ENCODE measurements around the gene DGKB.

The DGKB gene

DNA sequence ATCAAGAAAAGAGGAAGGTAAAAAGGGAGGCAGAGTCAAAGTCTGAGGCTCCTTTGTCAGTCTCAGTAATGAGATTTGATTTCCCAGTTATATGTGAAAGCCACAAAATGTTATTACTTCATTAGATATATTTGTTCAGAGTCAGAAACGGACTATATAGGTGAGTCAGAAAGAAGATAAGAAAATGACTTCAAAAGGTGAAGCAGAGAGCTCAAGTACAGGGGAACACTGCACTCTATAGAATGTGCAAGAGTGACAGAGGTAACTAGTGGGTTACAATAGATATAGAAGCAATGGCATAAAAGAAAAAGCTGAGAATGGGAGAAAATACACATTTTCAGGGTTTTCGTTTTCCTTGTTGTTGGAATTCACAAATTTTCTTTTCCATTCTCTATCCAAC lies 43.3 kb downstream of the DGKB start:
- DNase-seq (ENCODE audit: low read depth in 2 of 2): no peak

DNA sequence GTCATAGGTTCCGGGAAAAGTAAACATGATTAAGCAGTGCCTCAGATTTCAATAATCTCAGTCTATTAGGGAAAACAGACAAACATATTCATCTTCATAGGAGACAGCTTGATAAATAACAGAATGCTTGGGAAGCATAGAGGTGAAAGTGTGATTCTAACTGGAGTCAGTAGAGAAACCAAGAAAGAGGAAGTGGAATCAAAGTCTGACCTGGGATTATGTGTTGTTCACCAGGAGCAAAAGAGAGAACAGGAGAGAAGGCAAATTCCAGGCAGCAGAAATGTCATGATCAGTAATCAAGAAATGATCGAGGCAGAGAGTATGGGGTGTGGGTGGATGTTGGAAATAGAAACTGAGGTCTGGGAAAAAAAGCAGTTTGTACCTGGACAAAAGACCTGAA lies 43.7 kb downstream of the DGKB start:
- DNase-seq (ENCODE audit: low read depth in 2 of 2): no peak

DNA sequence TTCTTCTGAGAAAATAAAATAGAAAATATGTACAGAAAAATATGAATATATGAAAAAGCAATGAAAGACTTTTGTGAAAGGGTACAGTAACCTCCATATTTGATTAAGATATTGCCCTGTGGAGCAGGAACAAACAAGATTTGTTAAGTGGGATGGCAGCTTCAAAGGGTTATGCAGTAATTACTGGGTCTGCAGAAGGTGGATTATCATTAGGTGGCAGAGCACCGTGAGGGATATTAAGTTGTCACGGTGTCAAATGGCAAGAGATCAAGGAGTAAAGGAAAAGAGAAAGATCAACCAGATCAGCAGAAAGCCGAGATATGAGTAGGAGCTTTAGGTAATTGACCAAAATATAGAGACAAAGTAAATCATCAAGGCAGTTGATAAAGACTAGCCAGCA lies 44.1 kb downstream of the DGKB start:
- no peak for DNase-seq (ENCODE audit: low read depth in 2 of 2)

DNA sequence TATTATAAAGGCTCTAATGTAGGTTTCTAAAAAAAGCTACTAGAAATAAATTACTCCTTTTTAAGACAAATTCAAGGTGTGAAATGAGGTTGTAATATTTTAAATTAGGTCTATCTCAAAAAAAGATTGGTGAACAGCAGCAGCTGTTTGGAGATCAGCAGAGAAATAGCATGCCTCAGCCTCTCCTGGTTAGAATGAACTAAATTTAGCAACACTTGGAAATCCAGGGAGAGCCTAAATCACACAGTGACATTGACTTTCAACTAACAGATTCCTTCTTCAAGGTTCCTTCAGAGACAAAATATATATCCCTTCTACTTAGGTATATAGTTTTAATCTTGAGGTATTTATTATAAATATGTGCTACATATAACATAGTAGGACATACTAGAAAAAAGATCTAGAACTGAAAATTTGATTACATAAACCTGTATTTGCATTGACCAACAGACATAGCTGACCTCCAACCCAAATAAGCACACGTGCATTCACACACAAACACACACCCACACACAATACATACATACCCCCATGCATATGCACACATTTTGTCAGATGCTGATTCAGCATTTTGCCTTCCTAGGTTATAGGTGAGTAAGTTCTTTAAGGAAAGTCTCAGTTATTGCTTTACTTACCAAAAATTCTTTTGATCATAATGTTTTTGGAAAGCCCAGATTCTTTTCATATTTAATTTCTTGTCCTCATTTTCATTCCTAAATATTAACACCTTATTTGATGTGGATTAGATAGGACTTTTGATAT lies 47.3 kb downstream of the DGKB start:
- no peak for DNase-seq (ENCODE audit: low read depth in 2 of 2)

DNA sequence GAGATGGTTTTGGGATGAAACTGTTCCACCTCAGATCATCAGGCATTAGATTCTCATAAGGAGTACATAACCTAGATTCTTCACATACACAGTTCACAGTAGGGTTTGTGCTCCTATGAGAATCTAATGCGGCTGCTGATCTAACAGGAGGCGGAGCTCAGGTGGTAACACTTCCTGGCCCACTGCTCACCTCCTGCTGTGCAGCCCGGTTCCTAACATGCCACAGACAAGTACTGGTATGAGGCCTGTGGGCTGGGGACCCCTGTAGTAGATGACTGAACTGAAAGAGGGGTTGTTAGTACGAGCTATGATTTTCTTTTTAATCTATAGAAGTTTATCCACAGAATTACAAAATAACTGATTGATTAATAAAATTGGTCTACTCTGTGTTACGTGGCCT lies 48.1 kb downstream of the DGKB start:
- DNase-seq (ENCODE audit: low read depth in 2 of 2): no peak

DNA sequence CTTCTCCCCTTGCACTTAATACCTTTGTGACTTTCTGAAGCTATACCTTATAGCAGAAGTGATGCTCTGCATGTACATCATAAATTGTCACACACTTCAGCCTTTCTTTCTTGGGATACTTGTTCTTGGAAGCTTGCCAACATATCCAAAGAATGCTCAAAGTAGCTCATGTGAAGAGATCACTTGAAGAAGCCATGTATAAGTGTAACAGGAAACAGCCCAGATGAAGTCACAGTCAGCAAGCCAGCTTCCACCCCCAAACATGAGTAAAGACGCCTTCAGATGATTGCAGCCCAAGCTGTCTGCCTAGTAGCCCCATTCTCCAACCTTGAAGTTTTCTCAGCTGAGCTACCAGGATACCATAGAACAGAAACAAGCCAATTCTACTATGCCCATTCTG lies 50.9 kb downstream of the DGKB start:
- DNase-seq (ENCODE audit: low read depth in 2 of 2): no peak

DNA sequence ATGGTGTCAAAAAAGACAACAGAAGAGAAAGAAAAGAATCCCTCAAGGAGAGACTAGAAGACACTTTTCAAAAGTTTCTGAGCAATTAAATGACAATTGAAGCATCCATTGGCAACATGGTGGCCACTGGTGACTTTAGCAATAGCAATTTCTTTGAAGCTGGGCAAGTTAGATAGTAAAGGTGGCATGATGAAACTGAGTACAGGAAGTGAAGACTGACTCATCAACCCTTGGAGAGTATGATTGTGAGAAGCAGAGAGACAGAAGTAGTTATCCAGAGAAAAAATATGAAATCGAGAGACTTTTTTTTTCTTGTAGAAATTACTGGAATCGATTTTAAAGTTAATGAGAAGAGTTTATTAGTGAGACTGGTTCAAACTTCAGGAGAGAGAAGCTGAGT lies 52.5 kb downstream of the DGKB start:
- no peak for DNase-seq (ENCODE audit: low read depth in 2 of 2)

DNA sequence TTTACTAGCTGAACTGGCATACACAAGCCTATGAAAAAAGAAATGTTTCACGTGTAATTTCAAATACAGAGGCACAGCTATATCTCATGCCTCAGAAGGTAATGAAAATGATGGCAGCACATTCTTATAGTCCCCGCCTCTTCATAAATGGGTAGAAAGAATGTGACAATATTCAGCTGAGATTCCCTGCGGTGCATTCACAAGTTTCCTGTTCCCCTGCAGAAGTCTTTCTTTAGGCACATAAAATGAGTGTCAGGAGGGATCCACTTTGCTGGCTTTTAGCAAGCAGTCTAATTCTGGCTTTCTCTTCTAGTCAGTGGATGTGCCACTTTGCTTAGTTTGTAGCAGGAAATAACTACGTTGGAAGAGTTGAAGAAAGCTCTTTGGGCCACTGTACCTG lies 56.1 kb downstream of the DGKB start:
- DNase-seq (ENCODE audit: low read depth in 2 of 2): no peak

DNA sequence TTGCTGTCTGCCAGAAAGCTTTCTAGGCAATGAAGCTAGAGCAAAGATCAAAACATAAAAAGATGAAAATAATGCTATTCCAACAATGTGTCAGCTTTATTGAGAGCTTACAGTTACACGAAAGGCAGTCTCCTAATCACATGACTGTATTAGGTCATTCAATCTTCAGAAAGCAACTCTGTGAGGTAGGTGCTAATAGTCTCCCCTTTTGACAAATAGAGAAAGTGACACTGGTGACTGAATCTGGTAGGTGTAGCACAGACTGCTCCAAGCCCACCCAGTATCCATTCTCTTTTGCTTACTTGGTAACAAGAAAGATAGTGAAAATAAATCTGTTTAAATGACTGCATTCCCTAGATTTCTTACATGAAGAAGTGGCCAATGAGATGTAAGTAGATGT lies 58.8 kb downstream of the DGKB start:
- no peak for DNase-seq (ENCODE audit: low read depth in 2 of 2)

DNA sequence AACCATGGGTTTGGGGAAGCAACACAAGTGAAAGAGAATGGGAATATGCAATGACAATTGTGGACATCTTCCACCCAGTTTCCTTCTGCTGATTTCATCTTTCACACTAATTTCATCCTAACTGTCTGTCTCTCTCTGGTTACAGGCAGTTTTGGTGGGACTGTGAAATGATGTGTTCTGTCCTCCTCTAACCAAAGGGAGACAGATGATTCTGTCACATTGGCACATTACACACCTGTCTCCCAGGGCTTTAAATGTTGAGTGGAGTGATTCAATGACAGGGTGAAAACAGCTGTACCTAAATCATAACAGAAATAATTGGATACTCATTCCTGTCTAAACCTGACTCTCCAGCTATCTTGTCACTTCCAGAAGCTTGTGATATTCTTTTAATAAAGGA lies 60.0 kb downstream of the DGKB start:
- DNase-seq (ENCODE audit: low read depth in 2 of 2): no peak

DNA sequence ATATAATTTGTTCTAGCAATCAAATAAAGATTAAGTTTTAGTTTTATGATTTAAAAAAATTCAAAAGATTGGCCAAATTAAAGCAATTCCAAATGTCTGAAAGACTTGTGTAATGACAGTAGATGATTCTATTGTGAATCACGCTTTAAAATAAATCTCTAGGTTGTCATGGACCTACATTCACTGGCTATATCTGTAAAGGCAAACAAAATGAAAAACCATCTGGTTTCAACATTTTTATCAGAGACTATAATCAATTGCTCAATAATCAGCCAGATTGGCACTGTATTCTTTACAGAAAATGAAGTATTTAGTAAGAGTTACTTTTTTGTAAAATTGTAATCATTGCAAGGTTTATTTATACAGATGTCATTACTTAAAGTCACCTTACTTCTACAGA lies 60.7 kb downstream of the DGKB start:
- no peak for DNase-seq (ENCODE audit: low read depth in 2 of 2)

DNA sequence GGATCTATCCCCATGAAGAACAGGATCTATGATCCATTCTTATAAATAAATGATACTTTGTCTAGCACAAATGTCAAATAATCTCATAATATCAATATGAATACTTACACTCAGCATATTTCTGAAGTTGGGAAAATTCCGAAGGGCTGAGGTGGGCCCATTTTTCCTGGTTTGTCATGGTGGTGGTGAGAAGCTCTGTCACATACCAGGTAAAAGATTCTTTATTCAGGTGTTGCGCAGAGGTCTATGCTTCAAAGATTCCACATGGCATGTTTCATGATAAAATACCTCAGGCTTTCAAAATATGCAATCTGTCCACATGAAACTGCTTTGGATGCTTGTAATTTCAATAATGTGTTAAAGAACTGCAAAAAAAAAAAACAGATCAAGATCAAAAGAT lies 61.5 kb downstream of the DGKB start:
- no peak for DNase-seq (ENCODE audit: low read depth in 2 of 2)

DNA sequence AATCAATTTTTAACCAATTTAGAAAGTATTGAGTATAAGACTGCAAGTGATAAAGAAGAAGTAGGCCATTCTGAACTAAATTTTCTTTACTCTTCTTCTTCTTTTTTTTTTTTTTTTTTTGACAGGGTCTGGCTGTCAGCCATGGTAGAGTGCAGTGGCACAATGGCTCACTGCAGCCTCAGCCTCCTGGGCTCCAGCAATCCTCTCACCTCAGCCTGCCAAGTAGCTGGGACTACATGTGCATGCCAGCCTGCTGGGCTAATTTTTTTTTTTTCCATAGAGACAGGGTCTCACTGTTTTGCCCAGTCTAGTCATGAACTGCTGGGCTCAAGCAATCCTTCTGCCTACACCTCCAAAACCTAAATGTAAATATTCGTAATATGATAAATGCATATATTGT lies 63.2 kb downstream of the DGKB start:
- no peak for DNase-seq (ENCODE audit: low read depth in 2 of 2)

DNA sequence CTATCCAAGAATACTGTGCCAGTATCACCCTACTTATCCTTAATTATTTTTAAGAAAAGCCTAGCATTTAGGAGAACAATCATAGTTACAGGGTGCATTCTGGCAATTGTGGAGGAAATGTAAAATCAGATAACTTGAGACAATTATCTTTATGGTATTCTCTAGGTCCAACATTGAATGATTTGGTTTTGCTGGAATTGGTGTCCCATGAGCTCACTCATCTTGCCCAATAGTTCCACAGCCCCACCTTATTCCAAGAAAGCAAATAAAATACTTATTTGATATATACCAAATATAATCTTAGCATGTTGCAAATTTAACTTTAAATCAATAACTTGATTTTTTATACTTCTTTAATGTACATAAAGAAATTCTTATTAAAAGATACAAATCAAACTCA lies 65.3 kb downstream of the DGKB start:
- DNase-seq (ENCODE audit: low read depth in 2 of 2): no peak

DNA sequence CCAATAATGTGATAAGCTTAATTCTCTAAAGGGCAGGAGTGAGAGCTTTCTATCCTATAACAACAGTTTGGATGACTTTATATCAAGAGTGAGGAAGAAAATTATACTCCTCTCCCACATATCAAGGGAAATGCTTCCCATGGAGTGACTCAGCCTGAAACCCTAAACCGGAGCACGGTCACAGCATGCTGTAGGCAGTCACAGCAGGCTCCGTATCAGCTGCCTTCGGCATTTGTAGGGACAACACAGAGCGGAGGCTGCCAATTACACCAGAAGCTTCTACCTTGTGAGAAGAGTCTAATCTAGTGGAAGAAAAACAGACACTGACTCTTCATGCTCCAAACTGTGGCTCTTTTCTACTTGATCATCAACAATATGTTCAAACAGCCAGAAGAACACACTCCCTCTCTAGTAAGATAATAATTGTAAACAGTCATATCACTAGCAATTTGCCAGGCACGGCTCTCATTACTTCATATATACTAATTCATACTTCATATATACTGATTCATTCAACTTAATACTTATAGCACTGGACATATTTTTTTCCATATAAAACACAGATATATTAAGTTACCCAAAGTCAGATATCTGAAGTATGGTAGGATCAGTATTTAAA lies 65.9 kb downstream of the DGKB start:
- no peak for DNase-seq (ENCODE audit: low read depth in 2 of 2)

DNA sequence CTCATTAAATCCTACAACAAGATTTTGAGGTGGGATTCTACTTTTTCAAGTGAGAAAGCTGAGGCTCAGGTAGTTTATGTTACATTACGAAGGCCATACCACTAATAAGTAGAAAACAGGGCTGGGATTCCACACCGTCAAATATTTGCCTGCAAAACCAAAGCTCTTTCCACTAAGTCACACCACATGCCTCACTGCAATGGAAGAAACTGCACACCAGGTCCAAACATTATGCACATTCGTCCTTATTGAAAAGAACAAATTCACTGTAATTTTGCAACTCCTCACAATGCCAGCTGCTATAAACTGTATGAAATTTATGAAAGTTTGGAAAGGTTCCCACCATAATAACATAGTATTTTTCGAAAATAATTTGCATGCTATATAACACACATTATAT lies 66.5 kb downstream of the DGKB start:
- no peak for DNase-seq (ENCODE audit: low read depth in 2 of 2)

DNA sequence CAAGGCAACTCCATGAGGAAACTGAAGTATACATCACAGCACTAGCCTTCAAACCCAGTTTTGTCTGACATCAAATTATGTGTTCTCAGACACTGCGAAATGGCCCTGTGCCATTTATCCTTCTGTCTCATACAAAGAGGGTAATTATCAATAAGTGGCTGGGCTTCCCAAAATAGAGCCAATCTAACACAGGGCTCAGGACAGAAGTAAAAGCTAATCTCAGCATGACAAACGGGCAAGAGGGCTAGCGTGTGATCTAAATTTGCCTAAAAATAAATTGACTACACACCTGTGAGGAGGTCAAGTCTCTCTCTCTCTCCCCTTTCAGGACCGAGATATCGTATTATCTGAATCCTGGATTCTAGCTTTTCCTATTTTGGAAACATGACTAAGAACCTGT lies 67.2 kb downstream of the DGKB start:
- DNase-seq (ENCODE audit: low read depth in 2 of 2): no peak

DNA sequence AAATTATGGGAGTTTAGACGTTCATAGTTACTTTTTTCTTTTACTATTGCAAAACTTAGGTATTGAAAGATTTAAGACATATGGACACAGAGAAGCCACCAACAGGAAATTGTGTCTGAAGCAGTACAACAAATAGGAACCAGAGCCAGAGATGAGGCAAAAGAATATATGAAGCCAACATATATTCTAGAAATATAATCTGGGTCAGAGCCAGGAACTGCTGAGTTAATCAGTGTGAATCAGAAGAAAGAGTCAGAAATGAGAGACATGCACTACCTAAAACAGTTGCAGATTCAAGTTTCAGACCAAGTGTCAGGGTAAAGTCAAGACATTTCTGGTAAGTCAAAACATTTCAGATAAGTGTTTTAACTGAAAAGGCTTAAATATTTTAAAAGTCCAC lies 67.7 kb downstream of the DGKB start:
- DNase-seq (ENCODE audit: low read depth in 2 of 2): no peak

DNA sequence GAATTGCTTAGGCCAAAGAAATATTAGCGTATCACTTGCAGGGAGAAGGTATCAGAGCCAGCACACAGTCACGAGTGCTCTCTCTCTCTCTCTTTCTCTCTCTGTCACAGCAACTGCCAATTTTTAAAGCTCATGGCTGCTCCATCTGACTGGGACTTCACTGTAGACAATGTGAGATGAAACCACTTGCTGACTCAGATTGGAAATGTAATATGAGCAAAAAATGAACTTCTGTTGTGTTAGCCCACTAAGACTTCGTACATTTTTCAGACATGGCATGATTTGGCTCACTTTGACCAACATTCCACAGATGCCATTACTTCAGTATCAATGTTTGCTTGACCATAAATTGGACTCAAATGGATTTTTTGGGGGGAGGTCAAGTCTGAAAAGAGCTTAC lies 68.1 kb downstream of the DGKB start:
- DNase-seq (ENCODE audit: low read depth in 2 of 2): no peak

DNA sequence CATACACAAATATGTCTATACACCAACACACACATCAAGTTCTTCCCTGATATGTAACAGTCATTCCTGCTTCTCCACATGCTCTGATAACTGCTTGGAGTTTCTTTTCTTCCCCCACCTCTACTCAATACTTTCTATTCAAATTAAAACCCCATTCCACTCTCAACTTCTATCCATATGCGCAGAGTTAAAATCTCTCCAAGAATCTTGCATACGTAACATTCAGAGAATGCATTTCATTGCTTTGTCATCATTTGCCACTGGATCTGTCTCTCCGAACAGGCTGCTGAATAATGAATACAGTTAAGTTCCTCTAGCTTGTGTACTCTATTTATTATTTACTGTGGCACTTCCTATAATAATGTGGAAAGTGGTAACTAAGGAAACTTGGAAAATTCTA lies 68.8 kb downstream of the DGKB start:
- no peak for DNase-seq (ENCODE audit: low read depth in 2 of 2)

DNA sequence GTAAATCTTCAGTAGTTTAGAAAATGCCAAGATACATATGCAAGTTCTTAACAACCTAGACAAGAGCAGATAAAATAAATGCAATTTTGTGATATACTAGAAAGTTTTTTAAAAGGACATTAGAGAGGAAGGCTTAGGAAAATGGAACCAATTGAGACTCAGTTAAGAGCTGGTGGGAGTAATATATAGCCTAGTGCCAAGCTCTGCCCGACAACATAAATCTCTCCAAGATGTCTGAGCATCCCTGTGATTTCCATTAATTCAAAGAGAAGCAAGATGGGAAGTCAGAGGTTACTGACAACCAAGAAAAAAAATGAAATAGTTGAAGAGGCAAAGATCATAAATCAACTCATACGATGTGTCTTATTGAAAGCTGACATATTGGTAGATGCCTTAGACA lies 74.5 kb downstream of the DGKB start:
- no peak for DNase-seq (ENCODE audit: low read depth in 2 of 2)

DNA sequence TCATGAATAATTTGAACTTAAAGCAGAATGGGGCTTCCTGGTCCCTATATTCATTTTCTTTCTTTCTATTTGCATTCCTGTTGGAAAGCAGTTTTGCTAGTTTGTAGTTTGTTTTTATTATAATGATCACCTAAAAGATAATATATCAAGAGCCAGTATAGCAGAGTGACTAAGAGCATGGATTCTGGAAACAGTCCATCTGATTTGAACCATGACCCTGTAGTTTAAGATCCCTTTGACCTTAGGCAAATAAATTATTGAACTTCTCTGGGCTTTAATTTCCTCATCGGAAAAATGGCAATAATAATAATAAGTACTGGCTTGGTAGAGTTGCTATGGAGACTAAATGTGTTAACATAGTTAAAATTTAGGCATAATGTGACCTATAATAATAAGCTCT lies 76.1 kb downstream of the DGKB start:
- no peak for DNase-seq (ENCODE audit: low read depth in 2 of 2)

DNA sequence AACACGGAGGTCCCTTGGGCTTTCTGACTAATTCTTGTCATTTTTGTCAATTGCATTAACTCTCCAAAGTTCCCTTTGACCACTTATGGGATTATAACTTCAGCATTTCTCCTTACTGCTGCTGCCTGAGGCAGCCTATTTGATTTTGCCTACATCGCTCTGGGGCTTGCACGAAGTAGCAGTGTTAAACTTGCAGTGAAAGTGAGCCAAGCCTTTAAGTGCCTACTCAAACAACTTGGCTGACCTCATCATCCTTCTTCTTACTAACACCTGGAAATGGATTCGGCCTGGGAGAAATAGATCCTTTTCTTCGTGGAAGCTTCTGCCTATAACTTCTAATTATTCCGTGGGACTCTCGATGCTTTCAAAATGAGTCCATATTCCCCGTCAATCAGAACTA lies 76.6 kb downstream of the DGKB start:
- no peak for DNase-seq (ENCODE audit: low read depth in 2 of 2)

DNA sequence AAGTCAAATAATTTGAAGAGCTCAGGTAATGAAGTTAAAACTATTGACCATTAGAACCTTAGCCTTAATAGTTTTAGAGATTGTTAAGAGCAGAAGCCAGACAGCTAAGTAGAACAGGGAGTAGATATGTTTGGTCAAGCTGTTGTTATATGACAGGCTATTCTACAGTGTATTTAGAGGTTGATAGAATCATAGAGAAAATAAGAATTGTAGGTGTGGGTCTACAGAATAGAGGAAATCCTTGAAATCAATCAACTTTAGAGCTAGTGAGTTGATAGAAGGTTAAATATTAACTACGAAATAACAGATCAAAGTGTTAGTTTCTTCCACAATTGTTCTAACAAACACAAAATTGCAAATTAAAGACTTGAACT lies 80.1 kb downstream of the DGKB start:
- DNase-seq (ENCODE audit: low read depth in 2 of 2): no peak
